Neural crest cell (in vitro differentiated cells): ENCODE data around the gene KCNN2. TPM values are rescaled to one million over a fixed set of nuclear protein-coding genes. Genes with fewer than 3 reads are reported as not detected.

Experiments
- DNase-seq: peaks from one replicate; pipeline ENCODE4 v3.0.0; 2021; ENCODE audit warnings: low read depth, mixed read lengths, low spot score
- H3K27ac Mint-ChIP-seq: one replicate; pipeline ENCODE4 v1.8.0; 2021; ENCODE audit warnings: mild to moderate bottlenecking, mixed read lengths; ENCODE audit not compliant: unreplicated experiment
- H3K27me3 Mint-ChIP-seq: 2 replicates; pipeline ENCODE4 v1.8.0; 2021; ENCODE audit warnings: low read depth, mild to moderate bottlenecking, mixed read lengths
- H3K36me3 Mint-ChIP-seq: 2 replicates; pipeline ENCODE4 v1.8.0; 2021; ENCODE audit warnings: low read depth, mild to moderate bottlenecking, mixed read lengths
- H3K4me1 Mint-ChIP-seq: 2 replicates; pipeline ENCODE4 v1.8.0; 2021; ENCODE audit warnings: mixed read lengths
- H3K4me3 Mint-ChIP-seq: one replicate; pipeline ENCODE4 v1.8.0; 2021; ENCODE audit warnings: mild to moderate bottlenecking, mixed read lengths
- H3K9me3 Mint-ChIP-seq: 2 replicates; pipeline ENCODE4 v1.8.0; 2021; ENCODE audit warnings: mixed read lengths
- CTCF ChIP-seq: fragments of 200-600 bp; sonication (generic); conservative IDR thresholded peaks from 2 replicates; pipeline ENCODE4 v1.5.0; 2021; ENCODE audit warnings: antibody characterized with exemption, mild to moderate bottlenecking
- total RNA-seq: library from RNA; stranded (reverse); gene quantifications from 2 replicates; pipeline ENCODE4 v1.2.1, GENCODE V29; 2021

The KCNN2 gene
- total RNA-seq, 1 donor from 2014 or later = 1.9 TPM

GRCh38 chr5:114447084-114447773, 85.4 kb downstream of the KCNN2 start:
- no peak overlapping the region for H3K27ac Mint-ChIP-seq
- peak; percentile 56 for TF ChIP-seq CTCF
- no peak overlapping the region for H3K4me3 Mint-ChIP-seq
- no peaks in the 10 kb centered on the region for H3K9me3 Mint-ChIP-seq
- peaks cover 9% of the 10 kb centered on the region for H3K27me3 Mint-ChIP-seq
- no peak for DNase-seq
- peaks cover 7% of the 10 kb centered on the region for H3K4me1 Mint-ChIP-seq
- no peaks in the 10 kb centered on the region for H3K36me3 Mint-ChIP-seq

- Mint-ChIP-seq H3K4me3 (no peak overlapping the region), H3K9me3 (no peaks in the 10 kb centered on the region), H3K27me3 (peaks cover 6% of the 10 kb centered on the region), H3K27ac (no peak overlapping the region), H3K36me3 (no peaks in the 10 kb centered on the region), H3K4me1 (peaks cover 7% of the 10 kb centered on the region)
- TF ChIP-seq CTCF = no peak
- no peak for DNase-seq
These were observed 86.6 kb downstream of the KCNN2 start for GRCh38 chr5:114448481-114448880.

GRCh38 chr5:114449860-114450421, 88.1 kb downstream of the KCNN2 start:
- H3K4me1 Mint-ChIP-seq = peaks cover 7% of the 10 kb centered on the region
- peaks cover 5% of the 10 kb centered on the region for H3K27me3 Mint-ChIP-seq
- peak; percentile 86 for TF ChIP-seq CTCF
- no peaks in the 10 kb centered on the region for H3K36me3 Mint-ChIP-seq
- peak; percentile 63 for DNase-seq
- no peak overlapping the region for H3K27ac Mint-ChIP-seq
- no peaks in the 10 kb centered on the region for H3K9me3 Mint-ChIP-seq
- no peak overlapping the region for H3K4me3 Mint-ChIP-seq

GRCh38 chr5:114450437-114450836, 88.6 kb downstream of the KCNN2 start:
- Mint-ChIP-seq H3K4me1 (peaks cover 7% of the 10 kb centered on the region), H3K9me3 (no peaks in the 10 kb centered on the region), H3K27ac (no peak overlapping the region), H3K36me3 (no peaks in the 10 kb centered on the region), H3K27me3 (peaks cover 5% of the 10 kb centered on the region), H3K4me3 (no peak overlapping the region)
- no peak for DNase-seq
- no peak for TF ChIP-seq CTCF

GRCh38 chr5:114458726-114459125, 96.9 kb downstream of the KCNN2 start:
- Mint-ChIP-seq H3K36me3 (no peaks in the 10 kb centered on the region), H3K9me3 (no peaks in the 10 kb centered on the region), H3K4me3 (no peak overlapping the region), H3K27me3 (peaks cover 7% of the 10 kb centered on the region), H3K4me1 (no peaks in the 10 kb centered on the region), H3K27ac (no peak overlapping the region)
- no peak for DNase-seq
- TF ChIP-seq CTCF = no peak
